Astrocyte (in vitro differentiated cells and primary cell): ENCODE data around the gene FAM107B.

Experiments used
- CTCF ChIP-seq: IDR thresholded peaks from 2 replicates; pipeline ENCODE4 v1.5.1; 2011; ENCODE audit warnings: low read depth, mild to moderate bottlenecking, inconsistent platforms, low read length, moderate library complexity; ENCODE audit not compliant: insufficient read depth
- EZH2 ChIP-seq: IDR thresholded peaks from 2 replicates; pipeline ENCODE4 v1.6.1; 2012; ENCODE audit warnings: mild to moderate bottlenecking, low read length, inconsistent platforms; ENCODE audit not compliant: insufficient read depth

- TF ChIP-seq CTCF = no peak
- TF ChIP-seq EZH2 = no peak
Measured at GRCh38 chr10:14806318-14806717, 31.6 kb upstream of the FAM107B start.
